NCI-H226 (cell line): ENCODE data around the gene ANAPC5.

Experiments
- DNase-seq: peaks from one replicate; pipeline ENCODE4 v3.0.0-alpha.2; 2015

The ANAPC5 gene

GRCh38 chr12:121366063-121366459, 13.8 kb upstream of the ANAPC5 start:
- no peak for DNase-seq

- DNase-seq = no peak
These were observed 13.3 kb upstream of the ANAPC5 start for GRCh38 chr12:121365416-121366062.

- DNase-seq = peak; percentile 47
These were observed 12.5 kb upstream of the ANAPC5 start for GRCh38 chr12:121364683-121365121.

- no peak for DNase-seq
These were observed 5.9 kb upstream of the ANAPC5 start for GRCh38 chr12:121358073-121358472.

- DNase-seq = no peak
These were observed 5.1 kb upstream of the ANAPC5 start for GRCh38 chr12:121357331-121357730.

GRCh38 chr12:121356657-121357056, 4.4 kb upstream of the ANAPC5 start:
- no peak for DNase-seq

- DNase-seq = no peak
These were observed 3.6 kb upstream of the ANAPC5 start for GRCh38 chr12:121355818-121356217.

- DNase-seq = no peak
These were observed 439 bp upstream of the ANAPC5 start for GRCh38 chr12:121352682-121353018.

- no peak for DNase-seq
These were observed 5.5 kb downstream of the ANAPC5 start for GRCh38 chr12:121346747-121347146.

- DNase-seq = no peak
These were observed 6.9 kb downstream of the ANAPC5 start for GRCh38 chr12:121345151-121345815.

- DNase-seq = no peak
These were observed 7.7 kb downstream of the ANAPC5 start for GRCh38 chr12:121344506-121344905.

GRCh38 chr12:121337416-121337815, 14.8 kb downstream of the ANAPC5 start:
- no peak for DNase-seq

GRCh38 chr12:121334513-121335343, 17.5 kb downstream of the ANAPC5 start:
- peak; percentile 37 for DNase-seq

GRCh38 chr12:121333747-121334146, 18.5 kb downstream of the ANAPC5 start:
- DNase-seq = no peak

- no peak for DNase-seq
These were observed 21.0 kb downstream of the ANAPC5 start for GRCh38 chr12:121331248-121331647.

- no peak for DNase-seq
These were observed 21.5 kb downstream of the ANAPC5 start for GRCh38 chr12:121330692-121331091.

- no peak for DNase-seq
These were observed 22.0 kb downstream of the ANAPC5 start for GRCh38 chr12:121330195-121330594.

GRCh38 chr12:121328620-121329019, 23.6 kb downstream of the ANAPC5 start:
- DNase-seq = no peak

- no peak for DNase-seq
These were observed 25.1 kb downstream of the ANAPC5 start for GRCh38 chr12:121326996-121327674.

GRCh38 chr12:121325922-121326396, 26.3 kb downstream of the ANAPC5 start:
- no peak for DNase-seq

GRCh38 chr12:121323908-121324307, 28.3 kb downstream of the ANAPC5 start:
- DNase-seq = no peak

- no peak for DNase-seq
These were observed 34.1 kb downstream of the ANAPC5 start for GRCh38 chr12:121318121-121318520.

GRCh38 chr12:121314431-121314830, 37.8 kb downstream of the ANAPC5 start:
- no peak for DNase-seq
